HCT116 (cell line): Measurements from ENCODE around the gene SGMS2.

ENCODE experiments used
- EZH2phosphoT487 ChIP-seq: fragments of 200-600 bp; IDR thresholded peaks from 2 replicates; pipeline ENCODE4 v1.6.1; 2018; ENCODE audit warnings: antibody characterized with exemption, borderline replicate concordance
- SIN3A ChIP-seq: IDR thresholded peaks from 2 replicates; pipeline ENCODE4 v1.6.1; 2012; ENCODE audit warnings: low read depth

GRCh38 chr4:107831140-107831539, 6.4 kb downstream of the SGMS2 start:
- TF ChIP-seq SIN3A (no peak), EZH2phosphoT487 (no peak)
